ENCODE results near the gene PRSS57. TPM values are rescaled to one million over a fixed set of nuclear protein-coding genes. Genes with fewer than 3 reads are reported as not detected.

The PRSS57 gene
- total RNA-seq, 1 experiment from 2014 or later: not detected

DNA sequence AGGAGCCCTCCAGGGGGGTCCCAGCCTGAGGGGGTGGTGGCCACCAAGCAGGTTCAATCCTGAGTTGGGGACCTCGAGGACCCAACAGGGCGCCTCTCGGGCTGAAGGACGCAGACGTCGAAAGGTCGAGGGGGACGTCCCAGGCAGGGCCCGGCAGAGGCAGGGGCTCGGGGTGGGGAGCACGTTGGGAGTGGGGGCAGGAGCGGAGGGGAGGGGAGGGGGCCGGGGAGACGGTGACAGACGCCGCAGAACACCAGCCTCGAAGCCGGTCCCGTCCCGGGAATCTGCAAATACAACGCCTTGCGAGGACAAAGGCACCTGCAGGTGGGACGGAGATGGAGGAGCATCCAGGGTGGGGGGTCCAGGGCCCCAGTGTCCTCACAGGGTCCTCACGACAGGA lies 51.5 kb downstream of the PRSS57 start:
- no peaks in the 10 kb centered on the region for H3K4me1 ChIP-seq (ENCODE audit: insufficient read depth, low read length)
- H3K27me3 ChIP-seq (ENCODE audit: low read length): no peaks in the 10 kb centered on the region
- H3F3A ChIP-seq (ENCODE audit: low read length, unreplicated experiment): no peaks in the 10 kb centered on the region
- no peak overlapping the region for H3K4me3 ChIP-seq (ENCODE audit: low read length)
- ChIA-PET POLR2A (ENCODE audit: unreplicated experiment) (no interaction called here), CTCF (no interaction called here)
- ATAC-seq: no peak
- no TSS peak for BruUV-seq (replicated peaks)
- no peak for TF ChIP-seq EZH2 (IDR thresholded peaks at IDR 0.05; ENCODE audit: low read length, unreplicated experiment)
- no peak for TF ChIP-seq EZH2phosphoT487 (IDR thresholded peaks at IDR 0.05; ENCODE audit: borderline replicate concordance, low read length)
- no peak for TF ChIP-seq CTCF (conservative IDR thresholded peaks at IDR 0.05; ENCODE audit: low read depth, low read length)
- H3K36me3 ChIP-seq (ENCODE audit: low read depth, low read length): no peaks in the 10 kb centered on the region
- H3K9me2 ChIP-seq (replicated peaks; ENCODE audit: low read length): no peaks in the 10 kb centered on the region
- H2AFZ ChIP-seq (ENCODE audit: low read length): no peak overlapping the region
- no peaks in the 10 kb centered on the region for H4K20me1 ChIP-seq (ENCODE audit: low read length)
- no peak for DNase-seq
- H3K9me3 ChIP-seq (ENCODE audit: low read length): no peaks in the 10 kb centered on the region
- no peak overlapping the region for H3K27ac ChIP-seq (ENCODE audit: low read length)
- H3K79me2 ChIP-seq (ENCODE audit: low read length): no peaks in the 10 kb centered on the region
- H3K9ac ChIP-seq (ENCODE audit: low read length): no peak overlapping the region
- intact Hi-C loops (cut with micrococcal nuclease): no loop called here
- no peak overlapping the region for H3K4me2 ChIP-seq (ENCODE audit: low read length)

GRCh38 chr19:642767-643727 lies 52.2 kb downstream of the PRSS57 start:
- H3K27ac ChIP-seq (ENCODE audit: low read length): no peak overlapping the region
- no peak overlapping the region for H3K9ac ChIP-seq (ENCODE audit: low read length)
- no peaks in the 10 kb centered on the region for H3K36me3 ChIP-seq (ENCODE audit: low read depth, low read length)
- no peaks in the 10 kb centered on the region for H3K79me2 ChIP-seq (ENCODE audit: low read length)
- H3K4me2 ChIP-seq (ENCODE audit: low read length): no peak overlapping the region
- intact Hi-C loops (cut with micrococcal nuclease): no loop called here
- H4K20me1 ChIP-seq (ENCODE audit: low read length): no peaks in the 10 kb centered on the region
- no TSS peak for BruUV-seq (replicated peaks)
- no peaks in the 10 kb centered on the region for H3K9me2 ChIP-seq (replicated peaks; ENCODE audit: low read length)
- POLR2A ChIA-PET (ENCODE audit: unreplicated experiment): no interaction called here
- no peaks in the 10 kb centered on the region for H3K4me1 ChIP-seq (ENCODE audit: insufficient read depth, low read length)
- DNase-seq (no peak), ATAC-seq (no peak)
- H3K4me3 ChIP-seq (ENCODE audit: low read length): no peak overlapping the region
- H3F3A ChIP-seq (ENCODE audit: low read length, unreplicated experiment): no peaks in the 10 kb centered on the region
- H3K27me3 ChIP-seq (ENCODE audit: low read length): no peaks in the 10 kb centered on the region
- no peaks in the 10 kb centered on the region for H3K9me3 ChIP-seq (ENCODE audit: low read length)
- CTCF ChIA-PET: no interaction called here
- TF ChIP-seq EZH2phosphoT487 (IDR thresholded peaks at IDR 0.05; ENCODE audit: borderline replicate concordance, low read length) (no peak), EZH2 (IDR thresholded peaks at IDR 0.05; ENCODE audit: low read length, unreplicated experiment) (no peak), CTCF (conservative IDR thresholded peaks at IDR 0.05; ENCODE audit: low read depth, low read length) (no peak)
- H2AFZ ChIP-seq (ENCODE audit: low read length): no peak overlapping the region

DNA sequence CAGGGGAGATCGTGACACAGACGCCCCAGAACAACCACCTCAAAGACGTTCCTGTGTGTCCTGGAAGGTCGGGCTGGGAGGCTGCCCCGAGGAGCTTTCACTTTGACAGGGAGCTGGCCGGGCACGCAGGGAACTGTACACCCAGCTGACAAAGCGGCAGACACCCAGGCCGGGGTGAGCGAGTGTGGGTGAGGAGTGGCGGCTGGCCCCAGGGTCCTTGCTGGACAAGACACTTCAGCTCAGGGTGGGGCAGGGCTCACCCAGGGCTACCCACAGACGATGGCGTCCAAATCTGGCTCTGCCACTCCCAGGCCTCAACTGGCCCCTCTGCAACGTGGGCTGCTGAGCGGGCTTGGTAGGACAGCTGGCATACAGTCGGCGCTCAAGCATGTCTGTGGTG lies 53.5 kb downstream of the PRSS57 start:
- intact Hi-C loops (cut with micrococcal nuclease): no loop called here
- Histone ChIP-seq H3F3A (ENCODE audit: low read length, unreplicated experiment) (no peaks in the 10 kb centered on the region), H3K4me3 (ENCODE audit: low read length) (no peak overlapping the region), H3K4me2 (ENCODE audit: low read length) (no peak overlapping the region), H4K20me1 (ENCODE audit: low read length) (no peaks in the 10 kb centered on the region), H3K4me1 (ENCODE audit: insufficient read depth, low read length) (no peaks in the 10 kb centered on the region), H3K9me3 (ENCODE audit: low read length) (no peaks in the 10 kb centered on the region), H3K36me3 (ENCODE audit: low read depth, low read length) (no peaks in the 10 kb centered on the region), H2AFZ (ENCODE audit: low read length) (no peak overlapping the region), H3K79me2 (ENCODE audit: low read length) (no peaks in the 10 kb centered on the region), H3K27me3 (ENCODE audit: low read length) (no peaks in the 10 kb centered on the region), H3K9ac (ENCODE audit: low read length) (no peak overlapping the region), H3K27ac (ENCODE audit: low read length) (no peak overlapping the region), H3K9me2 (replicated peaks; ENCODE audit: low read length) (no peaks in the 10 kb centered on the region)
- DNase-seq (no peak), ATAC-seq (no peak)
- ChIA-PET POLR2A (ENCODE audit: unreplicated experiment) (no interaction called here), CTCF (no interaction called here)
- TF ChIP-seq CTCF (conservative IDR thresholded peaks at IDR 0.05; ENCODE audit: low read depth, low read length) (no peak), EZH2 (IDR thresholded peaks at IDR 0.05; ENCODE audit: low read length, unreplicated experiment) (no peak), EZH2phosphoT487 (IDR thresholded peaks at IDR 0.05; ENCODE audit: borderline replicate concordance, low read length) (no peak)
- BruUV-seq (replicated peaks): no TSS peak

Data from PC-3 (cell line).